MM.1S (cell line): ENCODE data around the gene DCHS2.

ENCODE experiments used
- DNase-seq: peaks from one replicate; pipeline ENCODE4 v3.0.0-alpha.2; 2015
- H2AFZ ChIP-seq: fragments of 300-600 bp; sonication (generic); 2 replicates; pipeline ENCODE4 v1.6.0; 2016; ENCODE audit warnings: antibody characterized with exemption, low read length
- H3F3A ChIP-seq: fragments of 300-600 bp; sonication (generic); 2 replicates; pipeline ENCODE4 v1.6.1; 2016; ENCODE audit warnings: mild to moderate bottlenecking, antibody characterized with exemption, low read length, moderate library complexity, mixed read lengths; ENCODE audit not compliant: insufficient read depth
- H3K27ac ChIP-seq: fragments of 300-600 bp; sonication (generic); 2 replicates; pipeline ENCODE4 v1.5.1; 2016; ENCODE audit warnings: mild to moderate bottlenecking, low read length
- H3K27me3 ChIP-seq: fragments of 300-600 bp; sonication (generic); replicated peaks from 2 replicates; pipeline ENCODE4 v1.6.0; 2016; ENCODE audit warnings: low read length; ENCODE audit not compliant: insufficient read depth
- H3K36me3 ChIP-seq: fragments of 300-600 bp; sonication (generic); replicated peaks from 2 replicates; pipeline ENCODE4 v1.6.1; 2016; ENCODE audit warnings: mild to moderate bottlenecking, low read length, mixed read lengths; ENCODE audit not compliant: insufficient read depth
- H3K4me1 ChIP-seq: fragments of 300-600 bp; sonication (generic); 2 replicates; pipeline ENCODE4 v1.6.1; 2016; ENCODE audit warnings: low read length, mixed read lengths
- H3K4me2 ChIP-seq: fragments of 300-600 bp; sonication (generic); 2 replicates; pipeline ENCODE4 v1.6.0; 2016; ENCODE audit warnings: low read depth, low read length
- H3K4me3 ChIP-seq: fragments of 300-600 bp; sonication (generic); 2 replicates; pipeline ENCODE4 v1.5.1; 2016; ENCODE audit warnings: low read length, mixed read lengths
- H3K79me2 ChIP-seq: fragments of 300-600 bp; sonication (generic); 2 replicates; pipeline ENCODE4 v1.6.1; 2016; ENCODE audit warnings: mixed run types, low read length, mixed read lengths
- H3K9ac ChIP-seq: fragments of 300-600 bp; sonication (generic); 2 replicates; pipeline ENCODE4 v1.6.1; 2016; ENCODE audit warnings: low read length, mixed read lengths
- H3K9me2 ChIP-seq: fragments of 300-600 bp; sonication (generic); replicated peaks from 2 replicates; pipeline ENCODE4 v1.6.1; 2016; ENCODE audit warnings: mild to moderate bottlenecking, low read length, mixed read lengths; ENCODE audit not compliant: insufficient read depth
- H3K9me3 ChIP-seq: fragments of 300-600 bp; sonication (generic); replicated peaks from 2 replicates; pipeline ENCODE4 v1.6.1; 2016; ENCODE audit warnings: mild to moderate bottlenecking, low read length, mixed read lengths; ENCODE audit not compliant: insufficient read depth
- H4K20me1 ChIP-seq: fragments of 300-600 bp; sonication (generic); 2 replicates; pipeline ENCODE4 v1.6.1; 2016; ENCODE audit warnings: mild to moderate bottlenecking, low read length, moderate library complexity, mixed read lengths; ENCODE audit not compliant: insufficient read depth
- CTCF ChIP-seq: fragments of 300-600 bp; sonication (generic); IDR thresholded peaks from 2 replicates; pipeline ENCODE4 v1.5.1; 2016; ENCODE audit warnings: antibody characterized with exemption, low read length, mixed read lengths
- EZH2 ChIP-seq: fragments of 300-600 bp; sonication (generic); optimal IDR thresholded peaks from 2 replicates; pipeline ENCODE3; 2017; ENCODE audit warnings: low read depth, mild to moderate bottlenecking, antibody characterized with exemption, low read length, mixed read lengths
- EZH2phosphoT487 ChIP-seq: fragments of 300-600 bp; sonication (generic); IDR thresholded peaks from 2 replicates; pipeline ENCODE4 v1.6.1; 2018; ENCODE audit warnings: antibody characterized with exemption, low read length

The DCHS2 gene

GRCh38 chr4:154478128-154478527 is 13.5 kb downstream of the DCHS2 start:
- H3K9me3 ChIP-seq, result no peaks in the 10 kb centered on the region
- H3K27ac ChIP-seq, result no peak overlapping the region
- no peaks in the 10 kb centered on the region for H3F3A ChIP-seq
- H3K4me3 ChIP-seq, result no peak overlapping the region
- no peak overlapping the region for H3K4me2 ChIP-seq
- no peaks in the 10 kb centered on the region for H3K27me3 ChIP-seq
- no peaks in the 10 kb centered on the region for H3K36me3 ChIP-seq
- no peaks in the 10 kb centered on the region for H3K79me2 ChIP-seq
- no peak for DNase-seq
- no peaks in the 10 kb centered on the region for H4K20me1 ChIP-seq
- no peak overlapping the region for H2AFZ ChIP-seq
- no peaks in the 10 kb centered on the region for H3K4me1 ChIP-seq
- no peak for TF ChIP-seq CTCF
- TF ChIP-seq EZH2, result no peak
- no peak for TF ChIP-seq EZH2phosphoT487
- no peak overlapping the region for H3K9ac ChIP-seq
- H3K9me2 ChIP-seq, result no peaks in the 10 kb centered on the region

GRCh38 chr4:154476232-154476631 is 15.4 kb downstream of the DCHS2 start:
- Histone ChIP-seq H3K36me3 (no peaks in the 10 kb centered on the region), H3K4me2 (no peak overlapping the region), H3K79me2 (no peaks in the 10 kb centered on the region), H3K4me3 (no peak overlapping the region), H2AFZ (no peak overlapping the region), H3K9me2 (no peaks in the 10 kb centered on the region), H4K20me1 (no peaks in the 10 kb centered on the region), H3K9ac (no peak overlapping the region), H3K4me1 (no peaks in the 10 kb centered on the region), H3F3A (no peaks in the 10 kb centered on the region), H3K27ac (no peak overlapping the region), H3K9me3 (no peaks in the 10 kb centered on the region), H3K27me3 (no peaks in the 10 kb centered on the region)
- DNase-seq, result no peak
- TF ChIP-seq EZH2phosphoT487 (no peak), CTCF (no peak), EZH2 (no peak)

- no peak overlapping the region for H3K27ac ChIP-seq
- H3K4me3 ChIP-seq, result no peak overlapping the region
- no peaks in the 10 kb centered on the region for H3K9me2 ChIP-seq
- no peaks in the 10 kb centered on the region for H3K4me1 ChIP-seq
- DNase-seq, result no peak
- no peaks in the 10 kb centered on the region for H3K79me2 ChIP-seq
- no peaks in the 10 kb centered on the region for H4K20me1 ChIP-seq
- no peaks in the 10 kb centered on the region for H3K27me3 ChIP-seq
- no peak overlapping the region for H3K4me2 ChIP-seq
- no peak for TF ChIP-seq CTCF
- TF ChIP-seq EZH2phosphoT487, result no peak
- TF ChIP-seq EZH2, result no peak
- no peaks in the 10 kb centered on the region for H3K9me3 ChIP-seq
- no peak overlapping the region for H2AFZ ChIP-seq
- no peaks in the 10 kb centered on the region for H3F3A ChIP-seq
- H3K9ac ChIP-seq, result no peak overlapping the region
- no peaks in the 10 kb centered on the region for H3K36me3 ChIP-seq
These were observed 15.8 kb downstream of the DCHS2 start for GRCh38 chr4:154475820-154476219.
